Measurements from ENCODE around the gene C3orf70.

C3orf70 gene, protein sequence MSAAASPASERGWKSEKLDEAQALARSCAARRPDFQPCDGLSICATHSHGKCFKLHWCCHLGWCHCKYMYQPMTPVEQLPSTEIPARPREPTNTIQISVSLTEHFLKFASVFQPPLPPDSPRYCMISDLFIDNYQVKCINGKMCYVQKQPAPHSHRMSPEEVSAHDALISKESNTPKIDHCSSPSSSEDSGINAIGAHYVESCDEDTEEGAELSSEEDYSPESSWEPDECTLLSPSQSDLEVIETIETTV

DNA sequence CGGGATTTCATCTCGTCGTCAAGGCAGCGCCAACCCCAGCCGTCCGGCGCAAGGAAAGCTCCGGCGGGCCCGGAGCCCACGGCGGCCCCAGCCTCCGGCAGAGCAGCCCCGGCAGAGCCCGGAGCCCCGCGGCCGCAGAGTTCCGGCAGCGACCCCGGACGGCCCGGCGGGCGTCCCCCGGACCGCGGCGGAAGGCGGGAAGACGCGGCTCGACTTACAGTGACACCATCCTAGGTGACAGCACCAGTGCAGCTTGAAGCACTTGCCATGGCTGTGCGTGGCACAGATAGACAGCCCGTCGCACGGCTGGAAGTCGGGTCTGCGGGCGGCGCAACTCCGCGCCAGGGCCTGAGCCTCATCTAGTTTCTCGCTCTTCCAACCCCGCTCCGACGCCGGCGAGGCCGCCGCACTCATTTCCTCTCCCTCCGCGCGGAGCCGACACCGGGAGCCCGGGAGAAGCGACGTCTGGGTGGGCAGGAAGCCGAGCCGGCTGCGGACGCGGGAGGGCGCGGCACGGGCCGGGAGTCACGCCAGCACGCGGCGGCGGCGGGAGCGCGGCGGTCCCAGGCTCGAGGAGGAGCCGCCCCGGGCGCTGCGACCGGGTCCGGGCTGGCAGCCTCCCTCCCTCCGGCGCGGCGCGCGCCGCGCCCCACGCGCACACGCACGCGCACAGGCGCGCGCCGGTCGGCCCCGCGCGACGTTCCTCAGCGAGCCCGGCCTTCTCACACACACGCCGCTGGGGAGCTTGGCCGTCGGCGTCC lies at the start of gene C3orf70:
Gene C3orf70, minus strand, starts transcription at position 651 of the 761 bp plus-strand sequence. Its CDS starts 237 bp downstream, at position 414.
- in situ Hi-C loops (cut with MboI; ENCODE audit: low sequenced_read_pairs), result no loop called here

DNA sequence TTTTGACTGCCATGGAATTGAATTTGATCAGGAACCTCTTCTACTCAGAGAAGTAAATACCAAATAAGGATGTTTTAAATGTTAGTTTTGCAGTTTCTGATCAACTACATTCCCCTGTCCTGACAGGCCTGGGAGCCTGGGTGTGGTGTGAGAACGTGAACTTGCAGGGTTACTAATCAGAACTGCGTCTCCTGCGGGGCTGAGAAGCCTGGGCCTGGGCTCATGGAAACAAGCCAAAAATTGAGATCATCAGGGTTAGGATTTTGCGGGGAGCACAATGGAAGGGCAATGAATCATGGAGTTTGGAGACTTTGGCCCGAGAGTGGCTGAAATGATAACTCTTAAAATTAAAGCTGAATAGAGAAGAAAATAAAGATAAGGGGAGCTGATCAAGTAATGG lies 47.8 kb upstream of the C3orf70 start:
- in situ Hi-C loops (cut with MboI; ENCODE audit: low sequenced_read_pairs), result no loop called here

DNA sequence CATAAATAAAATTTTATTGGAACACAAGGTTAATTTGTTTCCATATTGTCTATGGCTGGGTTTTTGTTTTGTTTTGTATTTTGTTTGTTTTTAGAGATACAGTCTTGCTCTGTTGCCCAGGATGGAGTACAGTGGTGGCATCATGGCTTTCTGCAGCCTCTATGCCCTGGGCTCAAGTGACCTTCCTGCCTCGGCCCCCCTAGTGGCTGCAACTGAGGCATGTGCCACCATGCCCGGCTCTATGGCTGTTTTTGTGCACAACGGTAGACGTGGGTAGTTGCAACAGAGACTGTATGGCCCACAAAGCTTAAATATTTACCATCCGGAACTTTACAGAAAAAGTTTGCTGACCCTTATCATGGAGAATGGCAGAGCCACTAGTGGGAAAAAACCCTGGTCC lies 46.8 kb upstream of the C3orf70 start:
- in situ Hi-C loops (cut with MboI; ENCODE audit: low sequenced_read_pairs), result loop anchor here (25.0 kb wide), 1 partner anchor 312 kb away; no protein-coding TSS in a partner anchor

DNA sequence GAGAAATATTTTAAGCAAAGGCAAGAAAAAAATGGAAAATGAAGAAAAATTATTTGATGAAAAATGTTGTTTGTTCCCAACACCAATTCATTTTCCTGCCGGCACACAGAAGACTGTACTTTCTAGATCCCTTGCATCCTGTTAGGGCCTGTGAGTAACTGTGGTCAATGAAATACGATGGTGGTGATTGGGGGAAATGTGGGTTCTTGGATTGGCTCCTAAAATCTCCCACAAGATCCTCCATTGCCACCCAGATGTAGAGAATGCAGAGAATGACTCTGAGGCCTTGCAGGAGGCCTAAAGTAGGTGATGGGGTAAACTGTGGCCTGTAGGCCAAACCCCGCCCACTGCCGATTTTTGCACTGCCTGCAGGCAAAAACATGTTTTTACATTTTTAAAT lies 46.3 kb upstream of the C3orf70 start:
- in situ Hi-C loops (cut with MboI; ENCODE audit: low sequenced_read_pairs), result loop anchor here (25.0 kb wide), 1 partner anchor 312 kb away; no protein-coding TSS in a partner anchor

GRCh38 chr3:185197068-185197467 lies 44.2 kb upstream of the C3orf70 start:
- in situ Hi-C loops (cut with MboI; ENCODE audit: low sequenced_read_pairs), result loop anchor here (25.0 kb wide), 1 partner anchor 310 kb away; no protein-coding TSS in a partner anchor

GRCh38 chr3:185195652-185196051 lies 42.8 kb upstream of the C3orf70 start:
- in situ Hi-C loops (cut with MboI; ENCODE audit: low sequenced_read_pairs), result loop anchor here (25.0 kb wide), 1 partner anchor 308 kb away; no protein-coding TSS in a partner anchor

- in situ Hi-C loops (cut with MboI; ENCODE audit: low sequenced_read_pairs), result loop anchor here (25.0 kb wide), 1 partner anchor 302 kb away; no protein-coding TSS in a partner anchor
Observed at GRCh38 chr3:185188816-185189215, 36.0 kb upstream of the C3orf70 start.

- in situ Hi-C loops (cut with MboI; ENCODE audit: low sequenced_read_pairs), result loop anchor here (25.0 kb wide), 1 partner anchor 300 kb away; no protein-coding TSS in a partner anchor
Observed at GRCh38 chr3:185187391-185187790, 34.5 kb upstream of the C3orf70 start.

- in situ Hi-C loops (cut with MboI; ENCODE audit: low sequenced_read_pairs), result loop anchor here (25.0 kb wide), 1 partner anchor 290 kb away; no protein-coding TSS in a partner anchor
Observed at GRCh38 chr3:185176750-185177359, 24.0 kb upstream of the C3orf70 start.

GRCh38 chr3:185175370-185175987 lies 22.6 kb upstream of the C3orf70 start:
- in situ Hi-C loops (cut with MboI; ENCODE audit: low sequenced_read_pairs), result loop anchor here (25.0 kb wide), 1 partner anchor 288 kb away; no protein-coding TSS in a partner anchor

DNA sequence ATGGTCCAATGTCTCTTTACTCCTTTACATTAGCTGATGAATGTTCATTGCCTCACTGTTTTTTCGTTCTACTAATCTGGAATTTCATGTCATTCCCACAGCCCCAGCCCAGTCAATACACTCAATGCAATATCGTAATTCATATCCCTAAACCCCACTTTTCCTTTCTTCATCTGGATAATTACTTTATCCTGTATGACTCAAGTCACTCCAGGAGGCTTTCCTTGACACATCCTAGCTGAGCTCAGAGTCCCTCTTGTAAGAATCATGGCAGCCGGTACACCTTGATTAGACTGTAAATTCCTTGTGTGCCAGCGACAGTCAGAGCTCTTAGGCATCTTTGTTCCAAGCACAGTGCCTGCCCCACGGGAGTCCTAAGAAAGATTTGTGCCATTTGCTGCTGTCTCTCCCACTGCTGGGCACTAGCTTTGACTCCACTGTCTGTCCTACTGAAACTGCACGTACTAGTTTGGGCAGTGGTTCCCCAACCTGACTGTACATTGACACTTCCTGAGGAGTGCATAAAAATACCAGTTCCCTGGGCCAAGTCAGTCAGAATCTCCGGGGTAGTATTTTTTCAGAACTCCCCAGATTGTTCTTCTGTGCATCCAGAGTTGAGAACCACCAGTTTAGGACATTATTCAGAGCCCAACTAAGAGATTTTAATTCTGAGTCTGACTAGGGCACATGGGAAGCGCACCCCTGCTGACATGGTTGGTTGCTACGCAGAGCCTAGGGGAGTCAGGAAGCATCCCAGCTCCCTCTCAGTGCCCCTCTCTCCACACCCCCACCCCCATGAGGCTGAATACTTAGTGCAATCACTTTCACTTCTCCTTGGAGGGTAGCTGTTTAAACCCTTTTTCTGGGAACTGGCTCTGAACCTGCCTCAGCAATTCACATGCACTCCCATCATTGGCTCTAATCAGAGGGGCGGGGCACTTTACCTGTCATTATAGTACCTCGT lies 19.5 kb upstream of the C3orf70 start:
- in situ Hi-C loops (cut with MboI; ENCODE audit: low sequenced_read_pairs), result no loop called here

DNA sequence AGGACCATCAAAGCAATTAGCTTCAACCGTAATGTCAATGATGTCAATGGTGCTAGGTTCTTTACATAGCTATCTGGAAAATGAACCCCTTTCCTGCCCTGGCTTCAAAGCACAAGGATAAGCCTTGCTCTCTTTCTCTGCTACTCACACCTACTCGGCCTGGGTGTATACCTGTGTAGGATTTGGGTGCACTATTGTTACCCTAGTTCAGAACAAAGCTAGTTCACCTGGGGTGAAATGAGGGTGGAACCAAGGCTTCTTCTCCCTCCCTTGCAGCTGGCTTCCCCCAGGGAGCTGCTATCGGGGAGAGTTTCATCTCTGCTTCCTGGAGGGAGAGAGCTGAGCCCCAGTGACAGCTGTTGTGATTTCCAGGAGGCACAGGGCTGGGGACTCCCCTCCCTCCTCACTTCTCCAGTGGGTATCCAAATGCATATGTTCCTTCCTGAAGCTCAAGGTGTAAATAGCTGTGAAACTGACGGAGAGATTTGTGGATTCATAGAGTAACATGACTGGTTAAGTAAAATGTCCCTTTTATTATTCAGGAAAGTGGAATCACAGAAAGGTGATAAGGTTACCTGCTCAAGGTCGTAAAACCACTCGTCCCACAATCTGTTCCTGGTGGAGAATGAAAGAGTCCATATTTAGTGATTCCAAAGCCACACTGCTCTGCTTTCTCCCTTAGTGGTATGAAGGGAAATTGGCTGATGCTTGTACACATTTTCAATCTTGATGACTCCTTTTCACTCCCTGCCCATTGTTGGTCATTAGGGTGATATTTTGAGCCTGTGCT lies 11.8 kb upstream of the C3orf70 start:
- in situ Hi-C loops (cut with MboI; ENCODE audit: low sequenced_read_pairs), result no loop called here

- in situ Hi-C loops (cut with MboI; ENCODE audit: low sequenced_read_pairs), result no loop called here
Observed at GRCh38 chr3:185162634-185163033, 9.8 kb upstream of the C3orf70 start.

- in situ Hi-C loops (cut with MboI; ENCODE audit: low sequenced_read_pairs), result no loop called here
Observed at GRCh38 chr3:185161761-185162160, 8.9 kb upstream of the C3orf70 start.

GRCh38 chr3:185157347-185157746 lies 4.5 kb upstream of the C3orf70 start:
- in situ Hi-C loops (cut with MboI; ENCODE audit: low sequenced_read_pairs), result no loop called here

- in situ Hi-C loops (cut with MboI; ENCODE audit: low sequenced_read_pairs), result no loop called here
Observed at GRCh38 chr3:185155678-185156077, 2.8 kb upstream of the C3orf70 start.

GRCh38 chr3:185153861-185154629 lies 1.2 kb upstream of the C3orf70 start:
- in situ Hi-C loops (cut with MboI; ENCODE audit: low sequenced_read_pairs), result no loop called here

GRCh38 chr3:185153171-185153771 lies 411 bp upstream of the C3orf70 start:
- in situ Hi-C loops (cut with MboI; ENCODE audit: low sequenced_read_pairs), result no loop called here

Data from HL-60/S4 treated with retinoic acid at 250 ng/mL for 4 days and 3 days (cell line).